A673 (cell line): Measurements from ENCODE around the gene MALT1.

Experiments
- CTCF ChIP-seq: fragments of 300-800, 200-600 bp; sonication (generic); conservative IDR thresholded peaks from 2 replicates; pipeline ENCODE4 v1.5.1; 2017; ENCODE audit warnings: low read depth, mild to moderate bottlenecking, antibody characterized with exemption, low read length, moderate library complexity, mixed read lengths
- EZH2 ChIP-seq: fragments of 200-600 bp; sonication (generic); IDR thresholded peaks from 2 replicates; pipeline ENCODE4 v1.6.1; 2017; ENCODE audit warnings: borderline replicate concordance, low read depth, mild to moderate bottlenecking, mixed read lengths, antibody characterized with exemption, low read length; ENCODE audit not compliant: poor library complexity, severe bottlenecking

GRCh38 chr18:58700209-58700608 lies 28.9 kb downstream of the MALT1 start:
- no peak for TF ChIP-seq CTCF
- no peak for TF ChIP-seq EZH2
